Stomach smooth muscle (tissue), 2 donors: ENCODE measurements around the gene ICAM5.
"Not testable (repeated sequence)": the region's sequence is repeated elsewhere in the genome, so short reads cannot be mapped to it uniquely, and the experiment has no call there.

Experiments
- H3K27ac ChIP-seq: one replicate; pipeline ENCODE4 v1.7.0; 2013; ENCODE audit warnings: mild to moderate bottlenecking, low read length, inconsistent platforms
- H3K27me3 ChIP-seq, 2 donors: one replicate each; pipeline ENCODE4 v1.7.0; 2013; ENCODE audit warnings: low read length in 2 of 2; ENCODE audit not compliant: insufficient read depth in 2 of 2, control insufficient read depth in 1 of 2
- H3K36me3 ChIP-seq, 2 donors: one replicate each; pipeline ENCODE4 v1.7.0; 2013; ENCODE audit warnings: low read length in 2 of 2; ENCODE audit not compliant: control insufficient read depth in 2 of 2, insufficient read depth in 2 of 2
- H3K4me1 ChIP-seq: one replicate; pipeline ENCODE4 v1.7.0; 2013; ENCODE audit warnings: low read length; ENCODE audit not compliant: control insufficient read depth, insufficient read depth
- H3K4me3 ChIP-seq, 2 donors: one replicate each; pipeline ENCODE4 v1.7.0; 2013; ENCODE audit warnings: low read length in 2 of 2
- H3K9ac ChIP-seq, 2 donors: one replicate each; pipeline ENCODE4 v1.7.0; 2013; ENCODE audit warnings: low read length in 2 of 2, mild to moderate bottlenecking in 1 of 2
- H3K9me3 ChIP-seq, 2 donors: one replicate each; pipeline ENCODE4 v1.7.0; 2013; ENCODE audit warnings: low read length in 2 of 2; ENCODE audit not compliant: control insufficient read depth in 2 of 2
- donor health status: healthy.
- donor health status: Pancreatic carcinoma.

The ICAM5 gene

GRCh38 chr19:10336725-10337124 lies 47.0 kb downstream of the ICAM5 start:
- not testable (repeated sequence) for H3K27me3 ChIP-seq, H3K4me3 ChIP-seq, H3K27ac ChIP-seq, H3K9ac ChIP-seq, H3K9me3 ChIP-seq, H3K36me3 ChIP-seq
- peaks cover 29% of the 10 kb centered on the region for H3K4me1 ChIP-seq

- H3K27me3 ChIP-seq, result no peaks in the 10 kb centered on the region
- H3K36me3 ChIP-seq, result no peaks in the 10 kb centered on the region
- no peak overlapping the region for H3K4me3 ChIP-seq
- H3K27ac ChIP-seq, result no peak overlapping the region
- peaks cover 13% of the 10 kb centered on the region for H3K4me1 ChIP-seq
- no peaks in the 10 kb centered on the region for H3K9me3 ChIP-seq
- H3K9ac ChIP-seq, result no peak overlapping the region
Measured at GRCh38 chr19:10338940-10339339, 49.2 kb downstream of the ICAM5 start.

- Histone ChIP-seq H3K27me3 (no peaks in the 10 kb centered on the region), H3K4me1 (peaks cover 8% of the 10 kb centered on the region), H3K27ac (no peak within 1 kb of the TSS), H3K4me3 (no peak within 1 kb of the TSS), H3K9ac (no peak within 1 kb of the TSS), H3K36me3 (no peaks in the 10 kb centered on the region), H3K9me3 (no peaks in the 10 kb centered on the region)
Measured at GRCh38 chr19:10339380-10339960, 49.7 kb downstream of the ICAM5 start, which contains the start of gene ICAM3. TSS of gene ICAM3 (minus strand) at chr19:10339624. CDS start at chr19:10339614, 10 bp downstream.

- Histone ChIP-seq H3K9me3 (no peaks in the 10 kb centered on the region), H3K27ac (no peak overlapping the region), H3K4me1 (peaks cover 3% of the 10 kb centered on the region), H3K27me3 (no peaks in the 10 kb centered on the region), H3K4me3 (no peak overlapping the region), H3K9ac (no peak overlapping the region), H3K36me3 (no peaks in the 10 kb centered on the region)
Measured at GRCh38 chr19:10339977-10340376, 50.2 kb downstream of the ICAM5 start.

GRCh38 chr19:10343495-10343894 lies 53.7 kb downstream of the ICAM5 start:
- H3K9me3 ChIP-seq, result no peaks in the 10 kb centered on the region
- no peak overlapping the region for H3K27ac ChIP-seq
- no peaks in the 10 kb centered on the region for H3K4me1 ChIP-seq
- H3K27me3 ChIP-seq, result no peaks in the 10 kb centered on the region
- no peaks in the 10 kb centered on the region for H3K36me3 ChIP-seq
- H3K9ac ChIP-seq, result no peak overlapping the region
- no peak overlapping the region for H3K4me3 ChIP-seq

- Histone ChIP-seq H3K9ac (no peak overlapping the region), H3K36me3 (peaks cover 0 to under 1% of the 10 kb centered on the region in 2 donors), H3K9me3 (no peaks in the 10 kb centered on the region), H3K4me1 (no peaks in the 10 kb centered on the region), H3K4me3 (no peak overlapping the region), H3K27me3 (no peaks in the 10 kb centered on the region), H3K27ac (no peak overlapping the region)
Measured at GRCh38 chr19:10344780-10345179, 55.0 kb downstream of the ICAM5 start.
